ENCODE results near the gene DHRS4. TPM values are rescaled to one million over a fixed set of nuclear protein-coding genes. Genes with fewer than 3 reads are reported as not detected.
A peak's percentile ranks its signal among the peaks of the same experiment; 100 is the strongest.
"Not testable (repeated sequence)": the region's sequence is repeated elsewhere in the genome, so short reads cannot be mapped to it uniquely, and the experiment has no call there.

DHRS4 gene
- polyA plus RNA-seq, 6 donors from 2014 or later: 13.3 to 27.0 (median 21.8) TPM

- Mint-ChIP-seq H3K4me1 (peaks cover 16 to 26% (median 25%) of the 10 kb centered on the region in 3 donors), H3K4me3 (peak overlapping the region in 6 of 8 donors; percentile 30 to 94 (median 62))
- DNase-seq, H3K27ac Mint-ChIP-seq, H3K27me3 Mint-ChIP-seq, H3K9me3 Mint-ChIP-seq, H3K36me3 Mint-ChIP-seq: not testable (repeated sequence)
- ATAC-seq (ENCODE audit: low read depth in 2 of 2): peak; percentile 24 to 29
Measured at GRCh38 chr14:24006471-24006816, 52.9 kb downstream of the DHRS4 start.

GRCh38 chr14:24006817-24007652 is 53.5 kb downstream of the DHRS4 start:
- not testable (repeated sequence) for H3K27me3 Mint-ChIP-seq, H3K9me3 Mint-ChIP-seq, H3K36me3 Mint-ChIP-seq
- H3K4me3 Mint-ChIP-seq: peak overlapping the region; percentile 76 to 94 (median 89)
- peak overlapping the region in 5 of 6 donors; percentile 32 to 69 (median 61) for H3K27ac Mint-ChIP-seq
- ATAC-seq (ENCODE audit: low read depth in 2 of 2) (peak; percentile 80), DNase-seq (peak; percentile 55)
- H3K4me1 Mint-ChIP-seq: peaks cover 16 to 26% (median 25%) of the 10 kb centered on the region in 3 donors

GRCh38 chr14:24011051-24011450 is 57.5 kb downstream of the DHRS4 start:
- Mint-ChIP-seq H3K9me3 (no peaks in the 10 kb centered on the region), H3K27ac (peak overlapping the region in 3 of 6 donors; percentile 20 to 71 (median 64)), H3K4me3 (peak overlapping the region in 1 of 8 donors; percentile 28), H3K36me3 (no peaks in the 10 kb centered on the region), H3K27me3 (no peaks in the 10 kb centered on the region), H3K4me1 (peaks cover 16 to 30% (median 26%) of the 10 kb centered on the region in 3 donors)
- no peak for DNase-seq
- no peak for ATAC-seq (ENCODE audit: low read depth in 2 of 2)

GRCh38 chr14:24012726-24013273 is 59.2 kb downstream of the DHRS4 start:
- not testable (repeated sequence) for H3K4me3 Mint-ChIP-seq; H3K27ac Mint-ChIP-seq; ATAC-seq (ENCODE audit: low read depth in 2 of 2); H3K27me3 Mint-ChIP-seq; H3K9me3 Mint-ChIP-seq; DNase-seq; H3K36me3 Mint-ChIP-seq
- peaks cover 20 to 37% (median 31%) of the 10 kb centered on the region in 3 donors for H3K4me1 Mint-ChIP-seq

GRCh38 chr14:24013654-24014514 is 60.3 kb downstream of the DHRS4 start:
- ATAC-seq (ENCODE audit: low read depth in 2 of 2) (peak; percentile 87 to 92), DNase-seq (peak; percentile 48)
- Mint-ChIP-seq H3K4me3 (no peak overlapping the region), H3K36me3 (no peaks in the 10 kb centered on the region), H3K4me1 (peaks cover 15 to 31% (median 25%) of the 10 kb centered on the region in 3 donors), H3K9me3 (no peaks in the 10 kb centered on the region), H3K27ac (no peak overlapping the region), H3K27me3 (peaks cover 0 to 6% (median 0%) of the 10 kb centered on the region in 3 donors)

- peak overlapping the region in 3 of 6 donors; percentile 49 to 88 (median 61) for H3K27ac Mint-ChIP-seq
- H3K4me3 Mint-ChIP-seq; ATAC-seq (ENCODE audit: low read depth in 2 of 2): not testable (repeated sequence)
Measured at GRCh38 chr14:24015745-24016144, 62.2 kb downstream of the DHRS4 start.

More at GRCh38 chr14:24015745-24016144, 62.2 kb downstream of the DHRS4 start:
- not testable (repeated sequence) for H3K27me3 Mint-ChIP-seq, DNase-seq, H3K9me3 Mint-ChIP-seq, H3K36me3 Mint-ChIP-seq
- H3K4me1 Mint-ChIP-seq: peaks cover 11 to 18% (median 17%) of the 10 kb centered on the region in 3 donors

Other genes starting within 250 kb of the DHRS4 start
- 10 to 100 TPM in 5 of 6 donors, 1 to 10 TPM in 1; 8.6 to 18.3 (median 16.9) TPM for gene DHRS4L2, start 35.2 kb downstream of the DHRS4 start, polyA plus RNA-seq (ENCODE audit: low read depth in 6 of 6)
- gene CARMIL3, start 98.2 kb downstream of the DHRS4 start, polyA plus RNA-seq (ENCODE audit: low read depth in 6 of 6): under 1 TPM in 2 of 6 donors, not detected in 4; 0.10 to 0.11 TPM
- 1 to 10 TPM in 1 of 6 donors, not detected in 5; 1.1 TPM for gene CPNE6, start 117.8 kb downstream of the DHRS4 start, polyA plus RNA-seq (ENCODE audit: low read depth in 6 of 6)
- gene PCK2, start 140.5 kb downstream of the DHRS4 start, polyA plus RNA-seq (ENCODE audit: low read depth in 6 of 6): 10 to 100 TPM; 26.5 to 48.0 (median 36.8) TPM
- gene DCAF11, start 161.0 kb downstream of the DHRS4 start, polyA plus RNA-seq (ENCODE audit: low read depth in 6 of 6): 100 to 1,000 TPM in 1 of 6 donors, 10 to 100 TPM in 5; 65.8 to 106 (median 78.5) TPM
- 1 to 10 TPM; 2.3 to 8.9 (median 6.4) TPM for gene NRL, start 161.2 kb downstream of the DHRS4 start, polyA plus RNA-seq (ENCODE audit: low read depth in 6 of 6)
- gene FITM1, start 176.9 kb downstream of the DHRS4 start, polyA plus RNA-seq (ENCODE audit: low read depth in 6 of 6): 1 to 10 TPM in 1 of 6 donors, under 1 TPM in 4, not detected in 1; 0.29 to 1.4 (median 0.53) TPM
- 100 to 1,000 TPM; 704 to 932 (median 769) TPM for gene PSME1, start 182.4 kb downstream of the DHRS4 start, polyA plus RNA-seq (ENCODE audit: low read depth in 6 of 6)
- gene EMC9, start 187.8 kb downstream of the DHRS4 start, polyA plus RNA-seq (ENCODE audit: low read depth in 6 of 6): 10 to 100 TPM in 2 of 6 donors, 1 to 10 TPM in 4; 5.9 to 15.3 (median 9.2) TPM
- gene PSME2, start 192.8 kb downstream of the DHRS4 start, polyA plus RNA-seq (ENCODE audit: low read depth in 6 of 6): 100 to 1,000 TPM; 257 to 514 (median 294) TPM
- gene RNF31, start 193.7 kb downstream of the DHRS4 start, polyA plus RNA-seq (ENCODE audit: low read depth in 6 of 6): 10 to 100 TPM; 21.0 to 47.2 (median 32.1) TPM
- 100 to 1,000 TPM in 3 of 6 donors, 10 to 100 TPM in 3; 86.7 to 140 (median 97.2) TPM for gene IRF9, start 207.5 kb downstream of the DHRS4 start, polyA plus RNA-seq (ENCODE audit: low read depth in 6 of 6)
- 1 to 10 TPM; 3.6 to 9.6 (median 6.9) TPM for gene REC8, start 218.3 kb downstream of the DHRS4 start, polyA plus RNA-seq (ENCODE audit: low read depth in 6 of 6)
- gene IPO4, start 235.0 kb downstream of the DHRS4 start, polyA plus RNA-seq (ENCODE audit: low read depth in 6 of 6): 10 to 100 TPM in 5 of 6 donors, 1 to 10 TPM in 1; 5.4 to 19.0 (median 12.6) TPM
- 10 to 100 TPM; 34.5 to 43.9 (median 37.0) TPM for gene TM9SF1, start 241.7 kb downstream of the DHRS4 start, polyA plus RNA-seq (ENCODE audit: low read depth in 6 of 6)

Data from naive B cell (primary cell).